HG02840 (cell line): ENCODE results near the gene SPA17.

Experiments
- ATAC-seq: cut with Tn5 transposase; IDR thresholded peaks from one replicate; pipeline ENCODE4 v1.9.1; 2021; ENCODE audit warnings: mild to moderate bottlenecking, moderate library complexity, moderate number of reproducible peaks; ENCODE audit not compliant: unreplicated experiment, low FRiP score

SPA17 gene

GRCh38 chr11:124661553-124661952 is 12.2 kb upstream of the SPA17 start:
- ATAC-seq = no peak

DNA sequence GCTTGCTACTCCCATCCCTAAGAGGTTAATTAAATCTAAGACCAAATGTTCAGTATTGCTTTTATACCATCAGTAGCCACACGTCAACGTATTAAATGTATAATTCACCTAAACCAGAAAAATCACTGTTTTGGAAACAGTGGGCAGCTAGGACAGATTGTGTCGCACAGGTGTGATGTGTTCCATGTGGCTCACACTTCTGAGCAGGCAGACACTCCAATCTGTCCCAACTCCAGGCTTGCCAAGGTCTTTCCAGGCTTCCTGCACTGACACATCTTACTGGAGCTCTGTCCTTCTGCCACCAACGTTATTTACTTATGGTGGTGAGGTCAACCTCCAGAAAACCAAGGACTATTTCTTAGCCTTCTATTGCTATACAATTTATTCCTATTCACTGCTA is 11.6 kb upstream of the SPA17 start:
- no peak for ATAC-seq

- ATAC-seq = no peak
These were observed 9.8 kb upstream of the SPA17 start for GRCh38 chr11:124663861-124664260.

DNA sequence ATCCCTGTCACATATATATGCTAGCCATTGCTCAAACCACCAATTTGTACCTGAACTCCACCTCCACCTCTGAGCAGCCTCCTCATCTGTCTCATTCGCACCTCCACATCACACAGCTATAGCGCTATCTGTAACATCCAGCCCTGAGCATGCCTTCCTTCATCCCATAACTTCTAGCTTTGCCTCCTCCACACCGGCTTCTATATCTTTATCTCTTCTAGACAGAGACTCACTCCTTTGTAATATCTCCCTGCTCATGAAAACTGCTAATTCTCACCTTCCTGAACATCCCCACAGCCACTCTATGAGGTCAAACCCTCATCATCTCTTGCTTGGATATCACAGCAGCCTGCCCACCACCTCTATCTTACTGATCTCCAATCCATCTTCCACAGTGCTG is 6.1 kb upstream of the SPA17 start:
- ATAC-seq = no peak

GRCh38 chr11:124669193-124669592 is 4.5 kb upstream of the SPA17 start:
- no peak for ATAC-seq

DNA sequence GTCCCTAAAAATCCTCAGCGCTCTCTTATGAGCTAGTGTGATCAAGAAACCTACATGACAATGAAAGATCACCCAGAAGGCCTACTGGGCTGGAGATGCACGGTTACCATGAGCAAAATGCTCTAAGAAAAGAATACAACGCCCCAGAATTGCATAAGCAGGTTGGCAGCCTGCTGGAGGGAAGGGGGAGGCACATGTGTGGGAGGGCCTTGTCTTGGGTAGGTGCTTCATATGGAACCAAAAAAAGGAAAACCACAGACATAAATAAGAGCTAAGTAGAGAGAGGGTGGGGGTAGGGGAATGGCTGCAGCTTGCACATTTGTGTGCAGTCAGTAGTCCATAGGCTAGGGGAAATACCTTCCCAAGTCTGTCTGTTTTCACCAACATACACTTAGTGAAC is 3.0 kb upstream of the SPA17 start:
- no peak for ATAC-seq

GRCh38 chr11:124672536-124673215 is 1.0 kb upstream of the SPA17 start:
- no peak for ATAC-seq

- no peak for ATAC-seq
These were observed 439 bp downstream of the SPA17 start for GRCh38 chr11:124674168-124674517.

- ATAC-seq = no peak
These were observed 867 bp downstream of the SPA17 start for GRCh38 chr11:124674571-124674970.

DNA sequence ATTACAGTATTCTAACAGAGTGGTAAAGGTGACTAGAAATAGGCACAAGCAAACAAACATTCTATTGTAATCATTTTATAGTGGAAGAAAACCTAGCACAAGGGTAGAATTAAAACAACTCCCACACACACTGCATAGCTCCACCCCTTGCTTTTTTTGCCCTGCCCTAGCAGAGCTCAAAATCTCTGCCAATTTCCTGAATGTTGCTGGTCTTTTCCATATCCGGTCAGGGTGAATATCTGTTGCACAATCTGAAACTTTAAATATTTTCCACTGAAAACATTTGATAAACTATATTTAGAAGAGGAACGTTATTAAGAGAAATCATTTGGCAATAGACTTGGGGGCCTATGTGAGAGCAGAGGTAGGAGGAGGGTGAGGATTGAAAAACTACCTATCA is 2.7 kb downstream of the SPA17 start:
- ATAC-seq = no peak

DNA sequence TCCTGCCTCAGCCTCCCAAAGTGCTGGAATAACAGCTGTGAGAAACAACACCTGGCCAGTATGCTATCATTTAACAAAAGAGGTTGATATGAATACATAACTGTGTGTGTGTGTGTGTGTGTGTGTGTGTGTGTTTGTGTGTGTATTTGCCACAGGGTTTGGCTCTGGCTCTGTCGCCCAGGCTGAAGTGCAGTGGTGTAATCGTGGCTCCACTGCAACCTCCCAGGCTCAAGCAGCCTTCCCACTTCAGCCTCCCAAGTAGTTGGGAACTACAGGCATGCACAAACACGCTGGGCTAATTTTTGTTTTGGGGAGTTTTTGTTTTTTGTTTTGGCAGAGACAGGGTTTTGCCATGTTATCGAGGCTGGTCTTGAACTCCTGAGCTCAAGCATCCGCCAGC is 4.7 kb downstream of the SPA17 start:
- ATAC-seq = no peak

GRCh38 chr11:124681421-124681820 is 7.7 kb downstream of the SPA17 start:
- no peak for ATAC-seq

- no peak for ATAC-seq
These were observed 8.7 kb downstream of the SPA17 start for GRCh38 chr11:124682443-124682842.

DNA sequence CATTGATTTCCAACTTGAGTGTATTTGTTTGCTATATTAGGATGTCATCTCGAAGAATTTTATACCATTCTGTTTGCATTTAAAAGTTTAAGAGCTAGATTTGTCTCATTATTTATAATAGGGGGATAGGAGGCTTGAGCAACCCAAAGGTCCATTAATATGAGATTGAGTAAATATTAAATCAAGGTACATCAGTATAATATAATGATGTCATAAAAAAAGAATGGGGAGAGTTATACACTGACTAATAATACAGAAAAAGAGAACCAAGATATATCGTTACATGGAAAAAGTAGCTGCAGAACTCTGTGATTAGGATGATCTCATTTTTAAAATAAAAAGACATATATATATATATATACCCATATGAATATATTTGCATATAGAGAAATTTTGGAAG is 19.4 kb downstream of the SPA17 start:
- no peak for ATAC-seq

- no peak for ATAC-seq
These were observed 25.8 kb downstream of the SPA17 start for GRCh38 chr11:124699547-124699946.

- ATAC-seq = no peak
These were observed 26.3 kb downstream of the SPA17 start for GRCh38 chr11:124700028-124700427.

DNA sequence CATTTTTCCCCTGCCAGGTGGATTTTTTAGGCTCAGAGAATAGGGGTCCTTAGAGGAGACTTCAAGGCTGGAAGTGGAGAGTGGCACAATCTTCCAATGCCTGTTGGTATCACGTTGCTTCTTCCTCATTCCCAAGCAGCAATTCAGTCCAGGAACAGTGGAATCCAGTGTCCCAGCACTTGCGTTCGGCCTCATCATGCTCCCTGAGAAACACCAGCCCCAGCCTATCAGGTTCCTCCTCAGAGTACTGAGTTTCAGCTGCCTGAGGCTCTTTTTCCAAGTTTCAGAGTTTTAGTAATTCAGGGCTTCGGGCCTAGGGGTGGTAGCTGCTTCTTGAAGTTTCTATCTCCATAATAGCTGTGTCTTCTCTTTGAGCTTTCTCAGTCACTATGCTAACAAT is 34.1 kb downstream of the SPA17 start:
- ATAC-seq = no peak

DNA sequence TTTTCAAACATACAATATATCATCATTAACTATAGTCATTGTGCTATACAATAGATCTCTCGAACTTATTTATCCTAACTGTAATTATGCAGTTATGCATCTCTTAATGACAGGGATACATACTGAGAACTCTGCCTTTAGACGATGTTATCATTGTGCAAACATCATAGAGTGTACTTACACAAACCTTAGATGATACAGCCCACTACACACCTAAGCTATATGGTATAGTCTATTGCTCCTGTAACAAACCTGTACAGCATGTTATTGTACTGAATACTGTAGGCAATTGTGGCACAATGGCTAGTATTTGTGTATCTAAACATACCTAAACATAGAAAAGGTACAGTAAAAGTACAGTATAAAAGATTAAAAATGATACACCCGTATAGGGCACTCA is 38.7 kb downstream of the SPA17 start:
- no peak for ATAC-seq

DNA sequence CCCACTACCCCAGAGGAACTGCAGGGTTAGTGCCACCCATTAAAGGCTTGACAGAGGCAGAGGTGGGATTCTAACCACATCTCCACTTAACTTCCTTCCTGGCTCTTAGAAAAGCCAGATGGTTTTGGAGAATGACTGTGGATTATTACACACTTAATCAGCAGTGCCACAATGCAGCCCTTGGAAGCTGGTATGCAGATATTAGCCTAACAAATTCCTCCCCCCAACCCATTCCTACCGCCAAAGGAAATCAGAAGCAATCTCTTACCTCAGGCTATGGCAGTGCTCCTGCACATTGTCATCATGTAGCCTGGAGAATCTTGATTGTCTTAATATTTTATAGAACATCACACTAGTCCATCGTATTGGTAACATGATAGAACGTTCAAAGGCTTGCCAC is 42.9 kb downstream of the SPA17 start:
- ATAC-seq = no peak

GRCh38 chr11:124717421-124717785 is 43.7 kb downstream of the SPA17 start:
- ATAC-seq = no peak

DNA sequence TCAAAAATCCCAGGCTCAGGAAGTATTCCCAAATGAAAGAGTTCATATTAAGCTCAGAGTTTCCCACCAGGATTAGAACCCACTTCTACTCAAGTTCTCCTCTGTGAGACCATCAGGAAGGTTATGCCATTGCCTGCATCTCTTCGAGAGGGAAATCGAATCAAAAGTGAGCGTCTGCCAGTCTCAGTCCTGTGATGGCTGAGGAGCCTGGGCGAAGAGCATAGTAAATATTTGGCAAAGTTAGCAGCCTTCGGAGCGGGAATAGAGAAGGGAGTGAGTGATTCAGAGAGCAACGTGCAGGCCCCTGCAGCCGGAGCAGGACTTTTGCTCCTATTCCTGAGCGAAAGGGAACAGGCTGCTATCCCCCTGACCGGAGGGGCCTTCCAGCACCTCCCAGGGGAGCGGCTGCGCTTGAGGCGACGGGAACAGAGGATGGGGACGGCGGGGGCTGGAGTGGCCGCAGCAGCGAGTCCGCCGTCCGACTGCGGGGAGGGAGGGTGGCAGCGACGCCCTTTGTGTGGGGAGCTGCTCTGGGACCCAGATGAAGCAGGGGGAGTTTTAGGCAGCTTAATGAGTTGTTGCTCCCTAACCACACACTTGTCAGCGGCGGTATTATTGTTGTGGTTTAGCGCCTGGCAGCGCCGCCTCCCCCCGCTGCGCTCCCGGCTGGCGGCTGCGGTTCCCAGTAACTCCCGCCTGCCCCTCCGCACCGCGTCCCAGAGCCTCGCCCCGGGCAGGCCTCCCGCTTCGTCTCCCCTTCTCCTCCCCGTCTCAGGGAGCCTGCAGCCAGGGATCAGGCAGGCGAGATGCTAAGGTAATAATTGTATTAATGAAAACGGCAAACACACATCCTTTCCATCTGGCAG is 44.3 kb downstream of the SPA17 start:
- ATAC-seq = no peak

- no peak for ATAC-seq
These were observed 45.1 kb downstream of the SPA17 start for GRCh38 chr11:124718801-124719200.
